ENCODE results near the gene EID1. TPM values are rescaled to one million over a fixed set of nuclear protein-coding genes. Genes with fewer than 3 reads are reported as not detected.

EID1 gene
- total RNA-seq, 1 experiment from 2014 or later = 102 TPM

GRCh38 chr15:48828906-48829305 lies 49.0 kb upstream of the EID1 start:
- DNase-seq (ENCODE audit: low read depth, low spot score) (no peak), ATAC-seq (no peak)
- intact Hi-C loops (cut with micrococcal nuclease; ENCODE audit: unreplicated experiment) = no loop called here
- POLR2A ChIA-PET = no interaction called here
- no peak overlapping the region for H3K4me3 ChIP-seq (ENCODE audit: low read depth in 2 of 2, low read length in 2 of 2)
- H3K27me3 ChIP-seq (ENCODE audit: control insufficient read depth, insufficient read depth, low read length) = no peaks in the 10 kb centered on the region
- CTCF ChIA-PET = no interaction called here
- H3K9me3 ChIP-seq (ENCODE audit: control insufficient read depth, insufficient read depth, low read depth, low read length) = no peaks in the 10 kb centered on the region
- no peak for TF ChIP-seq CTCF (IDR thresholded peaks at IDR 0.05)
- TF ChIP-seq TCF7L2 (IDR thresholded peaks at IDR 0.05; ENCODE audit: low read depth, low read length) = no peak
- TF ChIP-seq SIN3A (IDR thresholded peaks at IDR 0.05; ENCODE audit: borderline replicate concordance, insufficient read depth, low read depth, low read length) = no peak
- no peak for TF ChIP-seq POLR2AphosphoS5 (IDR thresholded peaks at IDR 0.05; ENCODE audit: low read depth, low read length)
- no peak for TF ChIP-seq REST (IDR thresholded peaks at IDR 0.05; ENCODE audit: insufficient read depth in 1 of 2, low read depth in 2 of 2, low read length in 1 of 2)
- H3K36me3 ChIP-seq (ENCODE audit: control insufficient read depth, insufficient read depth, low read length) = no peaks in the 10 kb centered on the region
- no peaks in the 10 kb centered on the region for H3K4me1 ChIP-seq (ENCODE audit: control insufficient read depth, insufficient read depth, low read length)
- H3K27ac ChIP-seq (ENCODE audit: low read length) = no peak overlapping the region
- BruUV-seq (replicated peaks) = no TSS peak
- in situ Hi-C loops (cut with HindIII; ENCODE audit: low pct_unique_long_range_greater_than_20kb, low sequenced_read_pairs) = no loop called here

GRCh38 chr15:48832648-48833047 lies 45.3 kb upstream of the EID1 start:
- ChIA-PET CTCF (no interaction called here), POLR2A (no interaction called here)
- DNase-seq (ENCODE audit: low read depth, low spot score) (no peak), ATAC-seq (no peak)
- no peaks in the 10 kb centered on the region for H3K9me3 ChIP-seq (ENCODE audit: control insufficient read depth, insufficient read depth, low read depth, low read length)
- H3K4me3 ChIP-seq (ENCODE audit: low read depth in 2 of 2, low read length in 2 of 2) = no peak overlapping the region
- TF ChIP-seq POLR2AphosphoS5 (IDR thresholded peaks at IDR 0.05; ENCODE audit: low read depth, low read length) = no peak
- TF ChIP-seq CTCF (IDR thresholded peaks at IDR 0.05) = no peak
- TF ChIP-seq SIN3A (IDR thresholded peaks at IDR 0.05; ENCODE audit: borderline replicate concordance, insufficient read depth, low read depth, low read length) = no peak
- TF ChIP-seq REST (IDR thresholded peaks at IDR 0.05; ENCODE audit: insufficient read depth in 1 of 2, low read depth in 2 of 2, low read length in 1 of 2) = no peak
- BruUV-seq (replicated peaks) = no TSS peak
- intact Hi-C loops (cut with micrococcal nuclease; ENCODE audit: unreplicated experiment) (no loop called here), in situ Hi-C loops (cut with HindIII; ENCODE audit: low pct_unique_long_range_greater_than_20kb, low sequenced_read_pairs) (no loop called here)
- no peaks in the 10 kb centered on the region for H3K36me3 ChIP-seq (ENCODE audit: control insufficient read depth, insufficient read depth, low read length)
- no peaks in the 10 kb centered on the region; the same call in 1 of the 2 replicates for H3K27me3 ChIP-seq (ENCODE audit: control insufficient read depth, insufficient read depth, low read length)
- no peak overlapping the region for H3K27ac ChIP-seq (ENCODE audit: low read length)
- H3K4me1 ChIP-seq (ENCODE audit: control insufficient read depth, insufficient read depth, low read length) = no peaks in the 10 kb centered on the region
